Trophoblast cell (in vitro differentiated cells and primary cell): ENCODE data around the gene CPTP.
A peak's percentile ranks its signal among the peaks of the same experiment; 100 is the strongest.

Experiments used
- DNase-seq, 2 donors: peaks; one replicate each; pipeline ENCODE4 v3.0.0-alpha.2; 2016
- H2AFZ ChIP-seq: 2 replicates; pipeline ENCODE4 v1.6.1; 2013; ENCODE audit warnings: low read length, moderate library complexity, mild to moderate bottlenecking; ENCODE audit not compliant: insufficient read depth, poor library complexity
- H2AK5ac ChIP-seq: 2 replicates; pipeline ENCODE4 v1.6.1; 2013; ENCODE audit warnings: mild to moderate bottlenecking, low read length
- H2BK120ac ChIP-seq: 2 replicates; pipeline ENCODE4 v1.6.1; 2013; ENCODE audit warnings: low read length, mild to moderate bottlenecking, moderate library complexity; ENCODE audit not compliant: insufficient read depth, poor library complexity
- H2BK12ac ChIP-seq: 2 replicates; pipeline ENCODE4 v1.6.1; 2013; ENCODE audit warnings: mild to moderate bottlenecking, low read length, moderate library complexity
- H2BK5ac ChIP-seq: 2 replicates; pipeline ENCODE4 v1.6.1; 2013; ENCODE audit warnings: low read length, low read depth, moderate library complexity, mild to moderate bottlenecking; ENCODE audit not compliant: poor library complexity
- H3K14ac ChIP-seq: 2 replicates; pipeline ENCODE4 v1.6.1; 2013; ENCODE audit warnings: mild to moderate bottlenecking, low read length
- H3K18ac ChIP-seq: 2 replicates; pipeline ENCODE4 v1.6.1; 2013; ENCODE audit warnings: mild to moderate bottlenecking, low read length
- H3K23ac ChIP-seq: 2 replicates; pipeline ENCODE4 v1.6.1; 2013; ENCODE audit warnings: low read length
- H3K27ac ChIP-seq: 2 replicates; pipeline ENCODE4 v1.5.1; 2013; ENCODE audit warnings: low read depth, mild to moderate bottlenecking, inconsistent platforms, low read length, moderate library complexity
- H3K27me3 ChIP-seq: 2 replicates; pipeline ENCODE4 v1.6.1; 2013; ENCODE audit warnings: inconsistent platforms, mild to moderate bottlenecking, low read length, moderate library complexity; ENCODE audit not compliant: insufficient read depth
- H3K36me3 ChIP-seq, 2 experiments: 1 replicate in 1 of 2; 2 replicates in 1 of 2; pipeline ENCODE4 v1.6.1; 2013; ENCODE audit warnings: low read length in 2 of 2, mild to moderate bottlenecking in 2 of 2, moderate library complexity in 1 of 2; ENCODE audit not compliant: insufficient read depth in 2 of 2, control insufficient read depth in 1 of 2
- H3K4ac ChIP-seq: 2 replicates; pipeline ENCODE4 v1.6.1; 2013; ENCODE audit warnings: low read depth, mild to moderate bottlenecking, low read length, moderate library complexity
- H3K4me1 ChIP-seq, 2 experiments: 1 replicate in 1 of 2; 2 replicates in 1 of 2; pipeline ENCODE4 v1.6.1; 2013; ENCODE audit warnings: low read length in 2 of 2, mild to moderate bottlenecking in 2 of 2, moderate library complexity in 1 of 2; ENCODE audit not compliant: insufficient read depth in 2 of 2, control insufficient read depth in 1 of 2
- H3K4me2 ChIP-seq: 2 replicates; pipeline ENCODE4 v1.6.1; 2013; ENCODE audit warnings: inconsistent platforms, mild to moderate bottlenecking, low read length, moderate library complexity
- H3K4me3 ChIP-seq: 2 replicates; pipeline ENCODE4 v1.5.1; 2013; ENCODE audit warnings: mild to moderate bottlenecking, low read depth, low read length, inconsistent platforms
- H3K79me1 ChIP-seq: one replicate; pipeline ENCODE4 v1.6.1; 2013; ENCODE audit warnings: low read length
- H3K79me2 ChIP-seq: 2 replicates; pipeline ENCODE4 v1.6.1; 2013; ENCODE audit warnings: low read length, mild to moderate bottlenecking; ENCODE audit not compliant: control insufficient read depth, insufficient read depth, poor library complexity
- H3K9ac ChIP-seq: 2 replicates; pipeline ENCODE4 v1.6.1; 2013; ENCODE audit warnings: mild to moderate bottlenecking, low read length
- H3K9me3 ChIP-seq: 2 replicates; pipeline ENCODE4 v1.6.1; 2013; ENCODE audit warnings: low read depth, mild to moderate bottlenecking, control low read depth, inconsistent platforms, low read length; ENCODE audit not compliant: insufficient read depth
- H4K12ac ChIP-seq: 2 replicates; pipeline ENCODE4 v1.6.1; 2013; ENCODE audit warnings: low read depth, mild to moderate bottlenecking, low read length, moderate library complexity
- H4K8ac ChIP-seq: 2 replicates; pipeline ENCODE4 v1.6.1; 2013; ENCODE audit warnings: low read depth, mild to moderate bottlenecking, low read length, moderate library complexity
- H4K91ac ChIP-seq: one replicate; pipeline ENCODE4 v1.6.1; 2013; ENCODE audit warnings: low read depth, mild to moderate bottlenecking, low read length, moderate library complexity
- WGBS: extraction: QIAGEN DNeasy Blood & Tissue Kit; methylation state at CpG from one replicate; pipeline ENCODE4 v1.1.7; 2013; ENCODE audit warnings: missing lambda C conversion rate; ENCODE audit not compliant: insufficient read length, insufficient coverage; ENCODE audit errors: extremely low coverage; 5-methylcytosine and 5-hydroxymethylcytosine counted together

Gene CPTP

DNA sequence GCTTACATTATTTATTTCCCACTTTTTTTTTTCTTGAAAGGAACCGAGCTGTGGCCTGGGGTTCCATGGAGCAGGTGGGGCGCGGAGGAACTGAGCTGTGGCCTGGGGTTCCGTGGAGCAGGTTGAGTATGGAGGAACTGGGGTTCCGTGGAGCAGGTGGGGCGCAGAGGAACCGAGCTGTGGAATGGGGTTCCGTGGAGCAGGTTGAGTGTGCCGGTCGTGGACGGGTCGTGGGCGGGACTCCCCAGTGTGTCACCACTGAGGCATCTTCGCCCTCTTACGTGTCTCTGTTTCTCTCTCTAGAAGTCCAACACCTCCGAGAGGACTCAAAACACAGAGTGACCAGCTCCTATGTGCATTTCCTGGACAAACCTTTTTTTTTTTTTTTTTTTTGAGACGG, 45.6 kb upstream of the CPTP start:
- Histone ChIP-seq H3K9ac (no peak overlapping the region), H3K79me2 (peaks cover 2% of the 10 kb centered on the region), H2BK120ac (no peak overlapping the region), H2BK5ac (no peak overlapping the region), H3K27me3 (no peaks in the 10 kb centered on the region), H3K27ac (no peak overlapping the region), H2BK12ac (no peak overlapping the region), H3K36me3 (no peaks in the 10 kb centered on the region), H2AK5ac (no peak overlapping the region), H4K91ac (no peak overlapping the region), H4K8ac (no peak overlapping the region), H4K12ac (no peak overlapping the region), H3K4me3 (no peak overlapping the region), H3K79me1 (peaks cover 2% of the 10 kb centered on the region), H3K4ac (no peak overlapping the region), H3K14ac (no peak overlapping the region), H3K23ac (no peak overlapping the region), H3K18ac (no peak overlapping the region), H3K4me1 (peaks cover 5 to 6% of the 10 kb centered on the region in 2 experiments), H3K4me2 (no peak overlapping the region), H2AFZ (no peak overlapping the region), H3K9me3 (peaks cover 5% of the 10 kb centered on the region)
- DNase-seq: no peak
- WGBS: no CpG with 5 or more reads among the region's 17 CpGs

DNA sequence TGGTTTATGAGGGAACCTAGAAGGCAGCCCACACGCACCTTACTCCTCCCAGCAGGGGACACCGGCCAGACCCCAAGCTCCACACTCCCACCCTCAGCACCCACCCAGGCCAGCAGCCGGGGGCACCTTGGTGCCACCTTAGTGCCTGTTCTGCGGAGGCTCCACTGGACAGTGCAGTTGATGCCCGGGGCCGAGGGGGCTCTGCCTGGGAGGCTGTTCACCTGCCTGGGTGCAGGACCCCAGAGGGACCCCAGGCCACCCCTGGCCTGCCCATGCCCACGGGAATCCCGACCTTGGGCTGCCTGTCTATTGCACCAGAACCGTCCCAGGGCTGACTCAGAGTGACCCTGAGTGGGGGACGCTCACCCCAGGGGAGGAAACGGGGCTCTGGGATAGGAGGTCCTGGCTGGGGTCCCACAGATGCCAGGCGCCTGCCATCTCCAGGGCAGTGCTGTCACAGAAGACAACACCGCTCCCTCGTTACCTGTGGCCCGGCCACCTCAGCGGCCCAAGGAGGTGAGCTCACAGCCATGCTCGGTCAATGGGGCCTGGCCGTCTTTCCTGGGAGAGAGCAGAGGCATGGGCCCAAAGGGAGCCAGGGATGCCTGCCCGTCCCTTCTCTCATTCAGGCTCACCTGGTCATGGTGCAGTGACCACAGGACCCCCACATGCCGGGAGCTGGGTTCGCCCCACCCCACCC, 43.7 kb upstream of the CPTP start:
- H3K27ac ChIP-seq: no peak overlapping the region
- H2BK120ac ChIP-seq: no peak overlapping the region
- no peak overlapping the region for H3K9ac ChIP-seq
- H3K79me2 ChIP-seq: no peaks in the 10 kb centered on the region
- no peak overlapping the region for H3K14ac ChIP-seq
- H4K91ac ChIP-seq: no peak overlapping the region
- DNase-seq: no peak
- no peak overlapping the region for H3K23ac ChIP-seq
- no peak overlapping the region for H2BK12ac ChIP-seq
- peaks cover 8% of the 10 kb centered on the region for H3K9me3 ChIP-seq
- no peak overlapping the region for H3K4ac ChIP-seq
- H2BK5ac ChIP-seq: no peak overlapping the region
- no peak overlapping the region for H3K18ac ChIP-seq
- H3K4me1 ChIP-seq: no peaks in the 10 kb centered on the region
- H3K4me3 ChIP-seq: no peak overlapping the region
- no peak overlapping the region for H3K4me2 ChIP-seq
- no CpG with 5 or more reads among the region's 21 CpGs for WGBS
- H3K79me1 ChIP-seq: no peaks in the 10 kb centered on the region
- no peak overlapping the region for H2AK5ac ChIP-seq
- H4K12ac ChIP-seq: no peak overlapping the region
- H3K36me3 ChIP-seq: no peaks in the 10 kb centered on the region
- H3K27me3 ChIP-seq: no peaks in the 10 kb centered on the region
- H2AFZ ChIP-seq: no peak overlapping the region
- H4K8ac ChIP-seq: no peak overlapping the region

DNA sequence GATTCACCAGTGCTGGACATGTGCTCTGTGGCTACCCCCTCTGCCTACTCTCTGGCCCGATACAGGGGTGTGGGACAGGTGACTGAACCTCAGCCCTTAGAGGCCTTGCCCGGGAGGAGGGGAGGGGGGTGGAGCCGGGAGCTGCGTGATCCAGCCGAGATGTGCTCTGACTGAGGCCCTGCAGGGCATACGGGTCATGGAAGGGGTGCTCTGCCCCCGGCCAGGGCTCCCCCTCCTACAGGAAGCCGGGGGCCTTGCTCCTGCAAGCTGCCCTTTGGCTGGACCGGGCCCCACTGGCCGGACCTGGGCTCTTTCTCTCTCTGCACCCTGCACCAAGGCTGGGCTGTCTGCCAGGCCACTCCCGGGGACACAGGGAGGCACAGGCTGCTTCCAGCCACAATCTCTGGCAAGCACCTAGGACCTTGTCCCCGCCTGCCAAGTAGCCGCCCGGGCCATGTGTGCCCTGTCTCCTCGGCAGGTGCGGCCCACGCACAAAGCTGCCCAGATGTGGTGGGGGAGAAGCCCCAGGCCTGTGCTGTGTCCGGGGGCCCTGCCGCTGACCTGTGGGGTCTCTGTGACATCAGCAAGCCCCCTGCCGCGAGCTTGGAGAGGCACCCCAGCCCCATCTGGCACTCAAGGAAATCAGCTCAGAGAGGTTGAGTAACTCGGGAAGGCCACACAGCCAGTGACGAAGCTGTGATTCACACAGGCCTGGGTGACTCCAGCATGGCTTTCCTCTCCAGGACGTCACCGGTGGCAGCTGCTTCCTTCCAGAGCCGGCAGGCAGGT, 42.9 kb upstream of the CPTP start:
- DNase-seq: peak; percentile 91 to 93
- no peak overlapping the region for H3K14ac ChIP-seq
- peaks cover 8% of the 10 kb centered on the region for H3K9me3 ChIP-seq
- H2AK5ac ChIP-seq: no peak overlapping the region
- no peak overlapping the region for H3K4ac ChIP-seq
- H4K8ac ChIP-seq: no peak overlapping the region
- no peaks in the 10 kb centered on the region for H3K27me3 ChIP-seq
- no peak overlapping the region for H2BK12ac ChIP-seq
- H3K27ac ChIP-seq: no peak overlapping the region
- no peaks in the 10 kb centered on the region for H3K79me2 ChIP-seq
- H2BK120ac ChIP-seq: no peak overlapping the region
- no peak overlapping the region for H3K9ac ChIP-seq
- H3K79me1 ChIP-seq: no peaks in the 10 kb centered on the region
- no peaks in the 10 kb centered on the region for H3K4me1 ChIP-seq
- WGBS: no CpG with 5 or more reads among the region's 26 CpGs
- H3K23ac ChIP-seq: no peak overlapping the region
- no peak overlapping the region for H4K12ac ChIP-seq
- no peak overlapping the region for H3K18ac ChIP-seq
- H3K36me3 ChIP-seq: no peaks in the 10 kb centered on the region
- no peak overlapping the region for H3K4me3 ChIP-seq
- no peak overlapping the region for H2AFZ ChIP-seq
- H2BK5ac ChIP-seq: no peak overlapping the region
- no peak overlapping the region for H4K91ac ChIP-seq
- H3K4me2 ChIP-seq: no peak overlapping the region

DNA sequence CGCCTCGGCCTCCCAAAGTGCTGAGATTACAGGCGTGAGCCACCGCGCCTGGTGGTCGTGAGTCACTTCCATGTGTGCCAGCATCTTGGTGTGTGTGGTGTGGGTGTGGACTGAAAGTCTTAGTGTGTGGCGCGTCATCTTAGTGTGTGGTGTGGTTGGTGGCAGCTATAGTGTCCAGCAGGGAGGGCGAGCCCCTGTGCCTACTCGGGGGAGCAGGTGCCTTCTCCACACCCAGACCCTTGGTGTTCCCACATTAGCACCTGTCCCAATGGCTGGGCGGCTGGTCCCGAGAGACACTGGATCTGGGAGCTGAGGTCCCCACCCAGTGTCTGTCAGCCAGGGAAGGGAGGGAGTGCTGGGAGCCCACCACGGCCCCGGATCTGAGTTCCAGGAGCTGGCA, 41.6 kb upstream of the CPTP start:
- no CpG with 5 or more reads among the region's 14 CpGs for WGBS
- Histone ChIP-seq H3K14ac (no peak overlapping the region), H2AFZ (no peak overlapping the region), H3K18ac (no peak overlapping the region), H4K8ac (no peak overlapping the region), H4K12ac (no peak overlapping the region), H3K23ac (no peak overlapping the region), H2AK5ac (no peak overlapping the region), H2BK5ac (no peak overlapping the region), H3K27me3 (no peaks in the 10 kb centered on the region), H3K4me1 (no peaks in the 10 kb centered on the region), H3K9ac (no peak overlapping the region), H3K4ac (no peak overlapping the region), H2BK12ac (no peak overlapping the region), H3K4me2 (no peak overlapping the region), H3K9me3 (peaks cover 8% of the 10 kb centered on the region), H3K4me3 (no peak overlapping the region), H3K36me3 (no peaks in the 10 kb centered on the region), H3K79me1 (no peaks in the 10 kb centered on the region), H4K91ac (no peak overlapping the region), H3K79me2 (no peaks in the 10 kb centered on the region), H2BK120ac (no peak overlapping the region), H3K27ac (no peak overlapping the region)
- peak; percentile 64 to 65 for DNase-seq
